Body of pancreas (tissue), 4 donors: ENCODE results near the gene GNB1.

Source experiments
- POLR2A ChIP-seq, 3 donors: fragments of 450-650 bp; IDR thresholded peaks; one replicate each; pipeline ENCODE4 v1.6.1; 2016; ENCODE audit warnings: antibody characterized with exemption in 3 of 3, mild to moderate bottlenecking in 2 of 3
- TF ChIP-seq, protein P1 (sequence below), 7 experiments: fragments of 450-650 bp in 4 of 7; fragments of 200-600 bp in 3 of 7; sonication (generic) in 3 of 7; IDR thresholded peaks; one replicate each; pipeline ENCODE4 v1.5.1; 2016 to 2019; ENCODE audit warnings: antibody characterized with exemption in 7 of 7

DNA sequence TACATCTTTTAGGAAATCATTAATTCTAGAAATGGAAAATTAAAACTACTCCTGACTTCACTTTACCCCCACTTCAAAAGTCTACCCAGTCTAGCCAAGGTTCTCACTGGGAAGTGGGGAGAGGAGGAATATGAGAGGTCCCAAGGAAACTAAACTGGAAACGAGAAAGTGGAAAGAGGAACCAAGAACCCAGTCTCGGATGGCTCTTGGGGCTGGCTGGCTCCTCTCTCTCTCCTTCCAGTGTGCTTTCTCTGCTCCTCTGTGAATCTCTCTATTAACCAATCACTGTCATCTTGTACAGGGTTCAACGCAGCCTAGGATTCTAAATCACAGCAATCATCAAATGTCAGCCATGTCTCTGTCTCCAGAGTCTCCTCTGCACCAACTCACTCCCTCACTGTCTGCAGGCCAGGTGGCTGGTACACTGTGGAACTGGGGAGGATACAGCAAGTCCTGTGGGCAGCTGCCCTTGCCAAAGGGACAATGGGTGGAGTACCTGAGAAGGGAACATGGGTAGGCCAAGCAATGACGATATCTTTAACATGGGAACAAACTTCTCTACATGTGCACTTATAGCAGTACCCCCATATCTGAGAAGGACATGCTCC lies 33.7 kb downstream of the GNB1 start:
- TF ChIP-seq, protein P1, sequence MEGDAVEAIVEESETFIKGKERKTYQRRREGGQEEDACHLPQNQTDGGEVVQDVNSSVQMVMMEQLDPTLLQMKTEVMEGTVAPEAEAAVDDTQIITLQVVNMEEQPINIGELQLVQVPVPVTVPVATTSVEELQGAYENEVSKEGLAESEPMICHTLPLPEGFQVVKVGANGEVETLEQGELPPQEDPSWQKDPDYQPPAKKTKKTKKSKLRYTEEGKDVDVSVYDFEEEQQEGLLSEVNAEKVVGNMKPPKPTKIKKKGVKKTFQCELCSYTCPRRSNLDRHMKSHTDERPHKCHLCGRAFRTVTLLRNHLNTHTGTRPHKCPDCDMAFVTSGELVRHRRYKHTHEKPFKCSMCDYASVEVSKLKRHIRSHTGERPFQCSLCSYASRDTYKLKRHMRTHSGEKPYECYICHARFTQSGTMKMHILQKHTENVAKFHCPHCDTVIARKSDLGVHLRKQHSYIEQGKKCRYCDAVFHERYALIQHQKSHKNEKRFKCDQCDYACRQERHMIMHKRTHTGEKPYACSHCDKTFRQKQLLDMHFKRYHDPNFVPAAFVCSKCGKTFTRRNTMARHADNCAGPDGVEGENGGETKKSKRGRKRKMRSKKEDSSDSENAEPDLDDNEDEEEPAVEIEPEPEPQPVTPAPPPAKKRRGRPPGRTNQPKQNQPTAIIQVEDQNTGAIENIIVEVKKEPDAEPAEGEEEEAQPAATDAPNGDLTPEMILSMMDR (IDR thresholded peaks at IDR 0.05) = no peak
- no peak for TF ChIP-seq POLR2A (IDR thresholded peaks at IDR 0.05)
